ENCODE results near the gene DDX24.

DNA sequence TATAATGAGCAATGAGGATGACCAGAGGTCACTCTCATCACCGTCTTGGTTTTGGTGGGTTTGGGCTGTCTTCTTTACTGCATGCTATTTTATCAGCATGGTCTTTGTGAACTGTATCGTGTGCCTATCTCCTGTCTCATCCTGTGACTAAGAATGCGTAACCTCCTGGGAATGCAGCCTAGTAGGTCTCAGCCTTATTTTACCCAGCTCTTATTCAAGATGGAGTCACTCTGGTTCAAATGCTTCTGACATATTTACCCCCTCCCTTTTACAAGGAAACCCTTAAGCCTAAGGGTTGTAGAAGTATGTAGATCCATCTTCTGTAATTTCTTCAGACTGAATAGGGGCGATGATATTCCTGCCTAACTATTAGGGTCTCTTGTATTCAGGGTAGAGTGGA is 8.5 kb upstream of the DDX24 start:
- TF ChIP-seq, protein P1, sequence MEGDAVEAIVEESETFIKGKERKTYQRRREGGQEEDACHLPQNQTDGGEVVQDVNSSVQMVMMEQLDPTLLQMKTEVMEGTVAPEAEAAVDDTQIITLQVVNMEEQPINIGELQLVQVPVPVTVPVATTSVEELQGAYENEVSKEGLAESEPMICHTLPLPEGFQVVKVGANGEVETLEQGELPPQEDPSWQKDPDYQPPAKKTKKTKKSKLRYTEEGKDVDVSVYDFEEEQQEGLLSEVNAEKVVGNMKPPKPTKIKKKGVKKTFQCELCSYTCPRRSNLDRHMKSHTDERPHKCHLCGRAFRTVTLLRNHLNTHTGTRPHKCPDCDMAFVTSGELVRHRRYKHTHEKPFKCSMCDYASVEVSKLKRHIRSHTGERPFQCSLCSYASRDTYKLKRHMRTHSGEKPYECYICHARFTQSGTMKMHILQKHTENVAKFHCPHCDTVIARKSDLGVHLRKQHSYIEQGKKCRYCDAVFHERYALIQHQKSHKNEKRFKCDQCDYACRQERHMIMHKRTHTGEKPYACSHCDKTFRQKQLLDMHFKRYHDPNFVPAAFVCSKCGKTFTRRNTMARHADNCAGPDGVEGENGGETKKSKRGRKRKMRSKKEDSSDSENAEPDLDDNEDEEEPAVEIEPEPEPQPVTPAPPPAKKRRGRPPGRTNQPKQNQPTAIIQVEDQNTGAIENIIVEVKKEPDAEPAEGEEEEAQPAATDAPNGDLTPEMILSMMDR (IDR thresholded peaks at IDR 0.05) = no peak
- no peak for TF ChIP-seq POLR2A (IDR thresholded peaks at IDR 0.05)
